Measurements from ENCODE around the gene PSMA6.

PSMA6 gene

GRCh38 chr14:35320472-35320871 is 28.3 kb downstream of the PSMA6 start:
- no peak overlapping the region for H3K27ac ChIP-seq
- TF ChIP-seq CTCF (conservative IDR thresholded peaks at IDR 0.05) = no peak
- no peak for TF ChIP-seq ZFX (IDR thresholded peaks at IDR 0.05)

- H3K27ac ChIP-seq = no peak overlapping the region
- no peak for TF ChIP-seq ZFX (IDR thresholded peaks at IDR 0.05)
- TF ChIP-seq CTCF (conservative IDR thresholded peaks at IDR 0.05) = no peak
Observed at GRCh38 chr14:35326375-35326774, 34.2 kb downstream of the PSMA6 start.

GRCh38 chr14:35331605-35332516 is 39.7 kb downstream of the PSMA6 start:
- H3K27ac ChIP-seq = peak overlapping the region; percentile 83
- TF ChIP-seq CTCF (conservative IDR thresholded peaks at IDR 0.05) (no peak), ZFX (IDR thresholded peaks at IDR 0.05) (peak; percentile 56)

- no peak; the same call in 1 of the 2 replicates for TF ChIP-seq ZFX (IDR thresholded peaks at IDR 0.05)
- peak overlapping the region; percentile 83 for H3K27ac ChIP-seq
Observed at GRCh38 chr14:35332517-35333263, 40.5 kb downstream of the PSMA6 start.

GRCh38 chr14:35333264-35333730 is 41.1 kb downstream of the PSMA6 start:
- peak overlapping the region; percentile 83 for H3K27ac ChIP-seq
- TF ChIP-seq CTCF (conservative IDR thresholded peaks at IDR 0.05) = no peak
- TF ChIP-seq ZFX (IDR thresholded peaks at IDR 0.05) = no peak

GRCh38 chr14:35333797-35334743 is 41.9 kb downstream of the PSMA6 start:
- TF ChIP-seq CTCF (conservative IDR thresholded peaks at IDR 0.05) = no peak
- TF ChIP-seq ZFX (IDR thresholded peaks at IDR 0.05) = no peak
- peak overlapping the region; percentile 83 for H3K27ac ChIP-seq
